CD4-positive, alpha-beta T cell (primary cell): ENCODE results near the gene TRPM1. TPM values are rescaled to one million over a fixed set of nuclear protein-coding genes. Genes with fewer than 3 reads are reported as not detected.
A peak's percentile ranks its signal among the peaks of the same experiment; 100 is the strongest.

Source experiments
- ATAC-seq: fragments of 200-7000 bp; cut with Tn5 transposase; one replicate; pipeline ENCODE4 v1.10.0; 2022; ENCODE audit warnings: mild to moderate bottlenecking; ENCODE audit not compliant: poor library complexity
- CTCF ChIA-PET: fragments of 350-600 bp; sonication (Branson Sonifier 250); formaldehyde crosslinking; loops from one replicate; lab custom pipeline; 2021; ENCODE audit warnings: antibody characterized with exemption, inconsistent platforms; lab: Charles Lee
- POLR2A ChIA-PET: fragments of 350-600 bp; sonication (Branson Sonifier 250); formaldehyde crosslinking; loops from one replicate; lab custom pipeline; 2021; ENCODE audit warnings: antibody characterized with exemption, inconsistent platforms; lab: Charles Lee
- DNase-seq, 14 experiments: peaks; one replicate each; pipeline ENCODE4 v3.0.0-alpha.2; 2013 to 2020; ENCODE audit warnings: mixed read lengths in 2 of 14
- H3K27ac ChIP-seq, 2 donors: one replicate each; pipeline versions ENCODE4 v1.5.1 to v1.7.0; 2013; ENCODE audit warnings: low read length in 2 of 2, low read depth in 1 of 2, mild to moderate bottlenecking in 1 of 2
- H3K27me3 ChIP-seq, 2 experiments: 1 replicate in 1 of 2; 2 replicates in 1 of 2; pipeline versions ENCODE4 v1.6.1 to v1.7.0; 2013; ENCODE audit warnings: low read length in 2 of 2, control low read depth in 1 of 2, mild to moderate bottlenecking in 1 of 2, moderate library complexity in 1 of 2; ENCODE audit not compliant: insufficient read depth in 2 of 2, control insufficient read depth in 1 of 2
- H3K36me3 ChIP-seq: one replicate; pipeline ENCODE4 v1.6.1; 2013; ENCODE audit warnings: low read length, control low read depth; ENCODE audit not compliant: insufficient read depth
- H3K4me1 ChIP-seq: one replicate; pipeline ENCODE4 v1.6.1; 2013; ENCODE audit warnings: low read length, control low read depth; ENCODE audit not compliant: insufficient read depth
- H3K4me3 ChIP-seq: one replicate; pipeline ENCODE4 v1.5.1; 2013; ENCODE audit warnings: mild to moderate bottlenecking, low read length, moderate library complexity
- H3K9me3 ChIP-seq, 2 experiments: 1 replicate in 1 of 2; 2 replicates in 1 of 2; pipeline versions ENCODE4 v1.6.1 to v1.7.0; 2013; ENCODE audit warnings: low read length in 2 of 2, mild to moderate bottlenecking in 2 of 2, control low read depth in 1 of 2, moderate library complexity in 1 of 2; ENCODE audit not compliant: control insufficient read depth in 1 of 2, insufficient read depth in 1 of 2
- H3K27ac Mint-ChIP-seq: one replicate; pipeline ENCODE4 v1.8.0; 2020; ENCODE audit warnings: mixed read lengths
- H3K27me3 Mint-ChIP-seq: one replicate; pipeline ENCODE4 v1.8.0; 2021; ENCODE audit warnings: mixed read lengths
- H3K36me3 Mint-ChIP-seq: one replicate; pipeline ENCODE4 v1.8.0; 2021; ENCODE audit warnings: low read depth, mixed read lengths
- H3K4me1 Mint-ChIP-seq: one replicate; pipeline ENCODE4 v1.8.0; 2021; ENCODE audit warnings: low read depth, mixed read lengths
- H3K4me3 Mint-ChIP-seq: one replicate; pipeline ENCODE4 v1.8.0; 2020; ENCODE audit warnings: mild to moderate bottlenecking, mixed read lengths
- H3K9me3 Mint-ChIP-seq: one replicate; pipeline ENCODE4 v1.8.0; 2020; ENCODE audit warnings: mixed read lengths
- intact Hi-C, 2 experiments: fragments of 100-400 bp; cut with DNase I in 1 of 2; cut with micrococcal nuclease in 1 of 2; formaldehyde crosslinking; loops; one replicate each; pipeline versions ENCODE4 v1.15.1 to v1.9.0; 2023 to 2025; cut with DNase I, micrococcal nuclease
- total RNA-seq, 174 experiments: library from RNA in 2 of 174; stranded (reverse) in 2 of 174; gene quantifications; one replicate each; pipeline ENCODE4 v1.2.3 and lab custom pipeline; 2021 to 2026
- TF ChIP-seq, protein P1 (sequence below): fragments of 200-600 bp; IDR thresholded peaks from one replicate; pipeline ENCODE4 v1.8.0; 2022; ENCODE audit warnings: antibody characterized with exemption, mild to moderate bottlenecking

TRPM1 gene
- total RNA-seq, 2 experiments from 2014 or later: not detected

GRCh38 chr15:30962079-30962478 is 139.4 kb downstream of the TRPM1 start:
- peak overlapping the region; percentile 70 for H3K27ac Mint-ChIP-seq
- H3K9me3 Mint-ChIP-seq: no peaks in the 10 kb centered on the region
- no peak overlapping the region for H3K4me3 Mint-ChIP-seq
- peaks cover 4% of the 10 kb centered on the region for H3K4me1 ChIP-seq
- POLR2A ChIA-PET: interaction anchor here (0.6 to 1.0 kb wide), 2 partner anchors 16 to 62 kb away, joined by 3 read pairs; no protein-coding TSS in a partner anchor
- no peaks in the 10 kb centered on the region for H3K27me3 Mint-ChIP-seq
- no peaks in the 10 kb centered on the region for H3K9me3 ChIP-seq
- TF ChIP-seq, protein P1, sequence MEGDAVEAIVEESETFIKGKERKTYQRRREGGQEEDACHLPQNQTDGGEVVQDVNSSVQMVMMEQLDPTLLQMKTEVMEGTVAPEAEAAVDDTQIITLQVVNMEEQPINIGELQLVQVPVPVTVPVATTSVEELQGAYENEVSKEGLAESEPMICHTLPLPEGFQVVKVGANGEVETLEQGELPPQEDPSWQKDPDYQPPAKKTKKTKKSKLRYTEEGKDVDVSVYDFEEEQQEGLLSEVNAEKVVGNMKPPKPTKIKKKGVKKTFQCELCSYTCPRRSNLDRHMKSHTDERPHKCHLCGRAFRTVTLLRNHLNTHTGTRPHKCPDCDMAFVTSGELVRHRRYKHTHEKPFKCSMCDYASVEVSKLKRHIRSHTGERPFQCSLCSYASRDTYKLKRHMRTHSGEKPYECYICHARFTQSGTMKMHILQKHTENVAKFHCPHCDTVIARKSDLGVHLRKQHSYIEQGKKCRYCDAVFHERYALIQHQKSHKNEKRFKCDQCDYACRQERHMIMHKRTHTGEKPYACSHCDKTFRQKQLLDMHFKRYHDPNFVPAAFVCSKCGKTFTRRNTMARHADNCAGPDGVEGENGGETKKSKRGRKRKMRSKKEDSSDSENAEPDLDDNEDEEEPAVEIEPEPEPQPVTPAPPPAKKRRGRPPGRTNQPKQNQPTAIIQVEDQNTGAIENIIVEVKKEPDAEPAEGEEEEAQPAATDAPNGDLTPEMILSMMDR: no peak
- CTCF ChIA-PET: no interaction called here
- H3K27ac ChIP-seq: no peak overlapping the region
- no peak for DNase-seq
- H3K36me3 Mint-ChIP-seq: peaks cover 89% of the 10 kb centered on the region
- peaks cover 66% of the 10 kb centered on the region for H3K36me3 ChIP-seq
- intact Hi-C loops: no loop called here
- H3K4me3 ChIP-seq: no peak overlapping the region
- peaks cover 31% of the 10 kb centered on the region for H3K4me1 Mint-ChIP-seq
- ATAC-seq: no peak
- no peaks in the 10 kb centered on the region for H3K27me3 ChIP-seq

- no peak overlapping the region for H3K4me3 Mint-ChIP-seq
- no peak overlapping the region for H3K4me3 ChIP-seq
- peaks cover 76% of the 10 kb centered on the region for H3K36me3 ChIP-seq
- H3K27ac ChIP-seq: no peak overlapping the region
- no peak for DNase-seq
- H3K9me3 ChIP-seq: no peaks in the 10 kb centered on the region
- no peak for ATAC-seq
- H3K27me3 Mint-ChIP-seq: no peaks in the 10 kb centered on the region
- peaks cover 4% of the 10 kb centered on the region for H3K4me1 ChIP-seq
- no peak overlapping the region for H3K27ac Mint-ChIP-seq
- H3K9me3 Mint-ChIP-seq: no peaks in the 10 kb centered on the region
- no peaks in the 10 kb centered on the region for H3K27me3 ChIP-seq
- peaks cover 16% of the 10 kb centered on the region for H3K4me1 Mint-ChIP-seq
- TF ChIP-seq, protein P1: no peak
- ChIA-PET POLR2A (no interaction called here), CTCF (no interaction called here)
- H3K36me3 Mint-ChIP-seq: peaks cover 95% of the 10 kb centered on the region
- intact Hi-C loops: no loop called here
These were observed 143.3 kb downstream of the TRPM1 start for GRCh38 chr15:30958219-30958618.

GRCh38 chr15:30956216-30957124 is 145.1 kb downstream of the TRPM1 start:
- DNase-seq (no peak), ATAC-seq (no peak)
- no peak overlapping the region for H3K4me3 ChIP-seq
- H3K36me3 ChIP-seq: peaks cover 85% of the 10 kb centered on the region
- Mint-ChIP-seq H3K27ac (no peak overlapping the region), H3K9me3 (no peaks in the 10 kb centered on the region), H3K4me1 (peaks cover 1% of the 10 kb centered on the region), H3K4me3 (no peak overlapping the region), H3K36me3 (peaks cover 98% of the 10 kb centered on the region), H3K27me3 (no peaks in the 10 kb centered on the region)
- ChIA-PET CTCF (no interaction called here), POLR2A (no interaction called here)
- H3K27me3 ChIP-seq: no peaks in the 10 kb centered on the region
- intact Hi-C loops: no loop called here
- H3K4me1 ChIP-seq: no peaks in the 10 kb centered on the region
- H3K27ac ChIP-seq: no peak overlapping the region
- TF ChIP-seq, protein P1: no peak
- H3K9me3 ChIP-seq: no peaks in the 10 kb centered on the region
